Peyer's patch (tissue), 4 donors: Measurements from ENCODE around the gene TCAP. TPM values are rescaled to one million over a fixed set of nuclear protein-coding genes. Genes with fewer than 3 reads are reported as not detected.

Source experiments
- DNase-seq, 3 donors: peaks; one replicate each; pipeline ENCODE4 v3.0.0-alpha.2; 2017 to 2019
- H3K27ac ChIP-seq, 4 donors: fragments of 200-600 bp; sonication (generic); one replicate each; pipeline ENCODE4 v1.5.1; 2016 to 2019
- H3K27me3 ChIP-seq, 2 donors: fragments of 200-600 bp; sonication (generic); one replicate each; pipeline ENCODE4 v1.5.1; 2019
- H3K36me3 ChIP-seq, 3 donors: fragments of 200-600 bp; sonication (generic); one replicate each; pipeline ENCODE4 v1.5.1; 2016 to 2019
- H3K4me1 ChIP-seq, 4 donors: fragments of 200-600 bp; sonication (generic); one replicate each; pipeline ENCODE4 v1.5.1; 2016 to 2019
- H3K4me3 ChIP-seq, 4 donors: fragments of 200-600 bp; sonication (generic); 1 replicate in 3 of 4; 2 replicates in 1 of 4; pipeline ENCODE4 v1.5.1; 2016 to 2019; ENCODE audit warnings: mild to moderate bottlenecking in 1 of 4
- H3K9me3 ChIP-seq, 4 donors: fragments of 200-600 bp; sonication (generic); one replicate each; pipeline ENCODE4 v1.5.1; 2016 to 2019; ENCODE audit warnings: mild to moderate bottlenecking in 1 of 4
- POLR2A ChIP-seq, 2 donors: fragments of 450-650 bp; IDR thresholded peaks; one replicate each; pipeline ENCODE4 v1.5.1; 2017; ENCODE audit warnings: antibody characterized with exemption in 2 of 2, mild to moderate bottlenecking in 2 of 2, moderate library complexity in 2 of 2
- total RNA-seq, 4 donors: library from RNA; depleted of rRNA; stranded (reverse); fragments of >200 nt; gene quantifications; one replicate each; pipeline ENCODE4 v1.1.0, GENCODE V29; 2016
- TF ChIP-seq, protein P1 (sequence below), 6 experiments: fragments of 450-650 bp in 4 of 6; fragments of 200-600 bp in 2 of 6; sonication (generic) in 1 of 6; IDR thresholded peaks; one replicate each; pipeline ENCODE4 v1.5.1; 2017 to 2019; ENCODE audit warnings: antibody characterized with exemption in 6 of 6, mild to moderate bottlenecking in 3 of 6, moderate library complexity in 1 of 6

Gene TCAP
- total RNA-seq, 4 donors from 2014 or later = 0.53 to 1.9 (median 1.1) TPM; not detected in 1

DNA sequence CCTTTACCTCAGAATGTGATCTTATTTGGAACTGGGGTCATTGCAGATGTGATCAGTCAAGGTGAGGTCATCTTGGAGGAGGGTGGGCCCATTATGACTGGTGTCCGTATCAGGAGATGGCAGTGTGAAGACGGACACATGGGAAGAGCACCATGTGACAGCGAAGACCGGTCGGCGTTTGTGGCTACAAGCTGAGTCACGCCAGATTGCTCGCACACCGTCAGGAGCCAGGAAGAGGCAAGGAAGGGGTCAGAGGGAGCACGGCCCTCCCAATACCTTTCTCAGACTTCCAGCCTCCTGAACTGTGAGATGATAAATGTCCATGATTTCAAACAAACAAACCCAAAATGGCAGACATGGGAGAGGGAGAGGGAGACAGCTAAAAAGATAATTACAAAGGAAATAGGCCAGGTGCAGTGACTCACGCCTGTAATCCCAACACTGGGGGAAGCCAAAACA, 15.0 kb upstream of the TCAP start:
- DNase-seq = no peak
- TF ChIP-seq, protein P1, sequence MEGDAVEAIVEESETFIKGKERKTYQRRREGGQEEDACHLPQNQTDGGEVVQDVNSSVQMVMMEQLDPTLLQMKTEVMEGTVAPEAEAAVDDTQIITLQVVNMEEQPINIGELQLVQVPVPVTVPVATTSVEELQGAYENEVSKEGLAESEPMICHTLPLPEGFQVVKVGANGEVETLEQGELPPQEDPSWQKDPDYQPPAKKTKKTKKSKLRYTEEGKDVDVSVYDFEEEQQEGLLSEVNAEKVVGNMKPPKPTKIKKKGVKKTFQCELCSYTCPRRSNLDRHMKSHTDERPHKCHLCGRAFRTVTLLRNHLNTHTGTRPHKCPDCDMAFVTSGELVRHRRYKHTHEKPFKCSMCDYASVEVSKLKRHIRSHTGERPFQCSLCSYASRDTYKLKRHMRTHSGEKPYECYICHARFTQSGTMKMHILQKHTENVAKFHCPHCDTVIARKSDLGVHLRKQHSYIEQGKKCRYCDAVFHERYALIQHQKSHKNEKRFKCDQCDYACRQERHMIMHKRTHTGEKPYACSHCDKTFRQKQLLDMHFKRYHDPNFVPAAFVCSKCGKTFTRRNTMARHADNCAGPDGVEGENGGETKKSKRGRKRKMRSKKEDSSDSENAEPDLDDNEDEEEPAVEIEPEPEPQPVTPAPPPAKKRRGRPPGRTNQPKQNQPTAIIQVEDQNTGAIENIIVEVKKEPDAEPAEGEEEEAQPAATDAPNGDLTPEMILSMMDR (IDR thresholded peaks at IDR 0.05) = no peak
- TF ChIP-seq POLR2A (IDR thresholded peaks at IDR 0.05) = no peak
- H3K9me3 ChIP-seq = no peaks in the 10 kb centered on the region
- H3K27me3 ChIP-seq = no peaks in the 10 kb centered on the region
- H3K4me3 ChIP-seq = no peak overlapping the region
- peaks cover 0 to 34% (median 10%) of the 10 kb centered on the region in 4 donors for H3K4me1 ChIP-seq
- H3K27ac ChIP-seq = no peak overlapping the region
- peaks cover 0 to 10% (median 0%) of the 10 kb centered on the region in 3 donors for H3K36me3 ChIP-seq

DNA sequence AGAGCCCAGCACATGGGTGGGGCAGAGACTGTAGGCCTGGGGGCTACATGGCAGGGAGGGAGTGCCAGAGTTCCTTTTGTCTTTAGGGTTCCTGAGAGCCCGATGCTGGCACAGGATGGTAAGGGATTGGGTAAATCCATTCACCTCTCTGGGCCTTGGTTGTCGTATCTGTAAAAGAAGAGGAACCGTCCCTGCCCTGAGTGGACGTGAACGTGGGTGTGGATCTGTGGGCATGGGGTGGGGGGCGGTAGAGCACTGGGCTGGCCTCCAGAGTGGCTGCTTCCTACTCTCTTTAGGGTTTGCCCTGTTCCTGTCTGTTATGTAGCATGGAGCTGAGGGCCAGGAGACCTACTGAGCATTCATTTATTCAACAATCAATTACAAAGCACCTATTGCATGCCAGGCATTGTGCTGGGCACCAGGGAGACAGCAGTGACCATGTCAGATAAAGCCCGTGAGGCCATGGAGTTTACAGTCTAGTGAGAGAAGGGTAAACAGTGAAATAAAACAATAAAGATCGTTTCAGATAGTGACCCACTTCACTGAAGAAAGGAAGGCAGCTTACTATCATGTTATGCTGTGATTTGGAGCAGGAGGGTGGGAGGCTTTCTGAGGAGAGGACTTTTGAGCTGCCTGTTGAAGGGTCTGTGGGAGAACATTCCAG, 13.1 kb upstream of the TCAP start:
- no peaks in the 10 kb centered on the region for H3K27me3 ChIP-seq
- no peak for DNase-seq

DNA sequence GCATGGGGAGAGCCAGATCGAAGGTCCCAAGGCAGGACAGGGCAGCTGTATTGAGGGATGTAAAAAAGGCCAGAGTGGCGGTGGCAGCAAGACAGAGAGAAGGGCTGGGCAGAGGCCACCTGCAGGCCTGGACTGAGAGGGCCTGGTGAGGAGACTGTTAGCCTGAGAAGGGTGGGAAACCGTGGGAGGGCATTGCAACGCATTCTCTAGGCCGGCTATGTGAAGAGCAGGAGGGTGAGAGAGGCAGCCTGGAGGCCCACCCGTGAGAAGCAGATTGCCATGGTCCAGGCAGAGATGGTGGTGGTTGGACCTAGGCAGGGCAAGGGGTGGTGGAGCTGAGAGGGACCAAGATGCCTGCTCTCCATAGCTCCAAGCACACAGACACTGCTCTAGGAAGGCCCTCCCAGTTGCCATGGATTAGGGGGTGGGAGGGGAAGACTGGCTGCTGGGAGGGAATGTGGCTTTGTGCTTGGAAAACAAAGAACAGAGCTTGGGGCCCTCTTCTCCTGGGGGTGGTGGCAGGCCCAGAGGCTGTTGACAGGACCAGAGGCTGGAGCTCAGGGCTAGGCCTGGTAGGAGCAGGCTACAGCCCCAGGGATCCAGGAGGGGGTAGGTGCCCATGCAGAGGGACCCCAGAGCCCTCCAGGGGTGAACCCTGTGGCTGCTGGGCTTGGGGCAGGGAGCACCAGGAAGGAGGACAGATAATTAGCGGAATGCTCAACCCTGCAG, 12.4 kb upstream of the TCAP start:
- Histone ChIP-seq H3K9me3 (no peaks in the 10 kb centered on the region), H3K36me3 (peaks cover 0 to 35% (median 0%) of the 10 kb centered on the region in 3 donors), H3K27me3 (no peaks in the 10 kb centered on the region), H3K4me3 (no peak overlapping the region), H3K27ac (peak overlapping the region in 2 of 4 donors; percentile 36 to 81), H3K4me1 (peaks cover 0 to 34% (median 10%) of the 10 kb centered on the region in 4 donors)
- peak in 1 of 3 donors; percentile 62 for DNase-seq
- TF ChIP-seq, protein P1 (IDR thresholded peaks at IDR 0.05) = peak in 2 of 6 experiments; percentile 12 to 27
- no peak for TF ChIP-seq POLR2A (IDR thresholded peaks at IDR 0.05)

More for the DNA sequence above, 13.1 kb upstream of the TCAP start:
- Histone ChIP-seq H3K4me3 (no peak overlapping the region), H3K27ac (peak overlapping the region in 2 of 4 donors; percentile 36 to 81), H3K4me1 (peaks cover 0 to 34% (median 10%) of the 10 kb centered on the region in 4 donors), H3K36me3 (peaks cover 0 to 28% (median 0%) of the 10 kb centered on the region in 3 donors), H3K9me3 (no peaks in the 10 kb centered on the region)
- TF ChIP-seq POLR2A (IDR thresholded peaks at IDR 0.05) = no peak
- TF ChIP-seq, protein P1 (IDR thresholded peaks at IDR 0.05) = peak in 1 of 6 experiments; percentile 2

- H3K27me3 ChIP-seq = no peaks in the 10 kb centered on the region
- no peak for TF ChIP-seq POLR2A (IDR thresholded peaks at IDR 0.05)
- TF ChIP-seq, protein P1 (IDR thresholded peaks at IDR 0.05) = no peak
- H3K36me3 ChIP-seq = peaks cover 0 to 40% (median 0%) of the 10 kb centered on the region in 3 donors
- H3K4me3 ChIP-seq = no peak overlapping the region
- H3K4me1 ChIP-seq = peaks cover 0 to 34% (median 10%) of the 10 kb centered on the region in 4 donors
- no peak for DNase-seq
- no peaks in the 10 kb centered on the region for H3K9me3 ChIP-seq
- peak overlapping the region in 1 of 4 donors; percentile 81 for H3K27ac ChIP-seq
Measured at GRCh38 chr17:39653316-39653661, 11.9 kb upstream of the TCAP start.

DNA sequence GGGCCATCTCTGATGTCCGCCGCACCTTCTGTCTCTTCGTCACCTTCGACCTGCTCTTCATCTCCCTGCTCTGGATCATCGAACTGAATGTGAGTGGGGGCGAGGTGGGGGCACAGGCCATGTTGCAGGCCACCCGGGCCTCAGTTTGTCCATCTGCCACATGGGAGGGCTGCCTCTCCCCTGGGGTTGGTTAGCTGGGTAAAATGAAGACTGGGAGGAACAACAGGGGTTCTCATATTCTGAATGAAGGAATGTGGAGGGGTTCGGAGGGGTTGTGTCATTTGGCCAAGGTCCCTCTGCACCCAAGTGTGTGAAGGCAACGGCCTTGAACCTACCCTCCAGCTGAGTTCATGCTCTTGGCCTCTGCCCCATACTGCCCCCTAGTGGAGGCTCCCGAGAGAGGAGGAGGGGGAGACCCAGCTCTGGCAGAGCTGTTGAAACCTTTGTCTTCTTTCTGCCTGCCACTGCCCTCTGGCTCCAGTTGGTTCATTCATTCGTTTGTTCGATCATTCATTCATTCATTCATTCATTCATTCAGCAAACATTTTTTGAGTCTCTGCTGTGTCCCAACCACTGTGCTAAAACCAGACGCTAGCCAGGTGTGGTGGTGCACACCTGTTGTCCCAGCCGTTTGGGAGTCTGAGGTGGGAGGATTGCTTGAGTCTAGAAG, 11.4 kb upstream of the TCAP start:
- Histone ChIP-seq H3K27me3 (no peaks in the 10 kb centered on the region), H3K27ac (peak overlapping the region in 1 of 4 donors; percentile 81), H3K4me1 (peaks cover 0 to 34% (median 10%) of the 10 kb centered on the region in 4 donors), H3K4me3 (no peak overlapping the region), H3K36me3 (peaks cover 0 to 45% (median 0%) of the 10 kb centered on the region in 3 donors), H3K9me3 (no peaks in the 10 kb centered on the region)
- peak; percentile 65 to 86 (median 82) for DNase-seq
- TF ChIP-seq, protein P1 (IDR thresholded peaks at IDR 0.05) = peak; percentile 40 to 83 (median 78)
- TF ChIP-seq POLR2A (IDR thresholded peaks at IDR 0.05) = no peak
